NCI-H774 (cell line): Measurements from ENCODE around the gene ZNF609.

Experiments used
- DNase-seq: peaks from one replicate; lab custom pipeline; 2025; lab: John Stamatoyannopoulos, UW

ZNF609 gene

GRCh38 chr15:64732156-64732860 lies 271.9 kb downstream of the ZNF609 start:
- DNase-seq = no peak
